OCI-LY1 (cell line): ENCODE results near the gene RNF44.

Experiments
- EZH2 ChIP-seq: fragments of 200-600 bp; sonication (generic), shearing (Covaris generic); IDR thresholded peaks from 2 replicates; pipeline ENCODE4 v1.8.0; 2017; ENCODE audit warnings: borderline replicate concordance, mixed run types, mild to moderate bottlenecking, antibody characterized with exemption, low read length, moderate library complexity, mixed read lengths
- TF ChIP-seq, protein P1 (sequence below): fragments of 200-600 bp; sonication (generic), shearing (Covaris generic); IDR thresholded peaks from 2 replicates; pipeline ENCODE4 v1.5.1; 2017; ENCODE audit warnings: mild to moderate bottlenecking, antibody characterized with exemption, low read length, moderate library complexity, mixed read lengths

DNA sequence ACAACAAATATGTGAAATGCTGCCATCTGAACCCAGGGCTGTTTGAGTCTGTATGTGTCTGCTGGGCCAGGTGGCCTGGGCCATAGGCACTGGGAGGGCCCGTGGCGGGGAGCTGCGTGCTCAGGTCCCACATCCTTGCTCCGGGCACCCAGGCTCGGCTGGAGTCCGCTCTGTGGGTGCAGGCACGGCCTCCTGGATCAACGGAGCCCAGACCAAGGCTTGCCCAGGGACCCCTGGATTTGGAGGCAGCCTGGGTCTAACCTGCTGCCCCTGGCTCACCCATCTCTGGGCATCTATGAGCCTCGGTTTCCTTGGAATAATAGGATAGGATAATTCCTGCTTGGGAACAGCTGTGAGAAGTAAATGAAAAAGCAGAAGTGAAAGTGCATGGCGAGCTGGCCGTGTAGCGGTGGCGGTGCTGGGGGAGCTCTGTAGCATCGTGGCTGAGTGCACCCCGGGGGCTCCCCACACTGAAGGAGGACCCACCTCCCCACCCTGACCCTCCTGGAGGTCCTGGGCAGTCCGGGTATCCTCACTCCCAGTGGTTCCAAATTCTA is 13.2 kb upstream of the RNF44 start:
- TF ChIP-seq, protein P1, sequence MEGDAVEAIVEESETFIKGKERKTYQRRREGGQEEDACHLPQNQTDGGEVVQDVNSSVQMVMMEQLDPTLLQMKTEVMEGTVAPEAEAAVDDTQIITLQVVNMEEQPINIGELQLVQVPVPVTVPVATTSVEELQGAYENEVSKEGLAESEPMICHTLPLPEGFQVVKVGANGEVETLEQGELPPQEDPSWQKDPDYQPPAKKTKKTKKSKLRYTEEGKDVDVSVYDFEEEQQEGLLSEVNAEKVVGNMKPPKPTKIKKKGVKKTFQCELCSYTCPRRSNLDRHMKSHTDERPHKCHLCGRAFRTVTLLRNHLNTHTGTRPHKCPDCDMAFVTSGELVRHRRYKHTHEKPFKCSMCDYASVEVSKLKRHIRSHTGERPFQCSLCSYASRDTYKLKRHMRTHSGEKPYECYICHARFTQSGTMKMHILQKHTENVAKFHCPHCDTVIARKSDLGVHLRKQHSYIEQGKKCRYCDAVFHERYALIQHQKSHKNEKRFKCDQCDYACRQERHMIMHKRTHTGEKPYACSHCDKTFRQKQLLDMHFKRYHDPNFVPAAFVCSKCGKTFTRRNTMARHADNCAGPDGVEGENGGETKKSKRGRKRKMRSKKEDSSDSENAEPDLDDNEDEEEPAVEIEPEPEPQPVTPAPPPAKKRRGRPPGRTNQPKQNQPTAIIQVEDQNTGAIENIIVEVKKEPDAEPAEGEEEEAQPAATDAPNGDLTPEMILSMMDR = no peak
- no peak for TF ChIP-seq EZH2
